Measurements from ENCODE around the gene POMP.

DNA sequence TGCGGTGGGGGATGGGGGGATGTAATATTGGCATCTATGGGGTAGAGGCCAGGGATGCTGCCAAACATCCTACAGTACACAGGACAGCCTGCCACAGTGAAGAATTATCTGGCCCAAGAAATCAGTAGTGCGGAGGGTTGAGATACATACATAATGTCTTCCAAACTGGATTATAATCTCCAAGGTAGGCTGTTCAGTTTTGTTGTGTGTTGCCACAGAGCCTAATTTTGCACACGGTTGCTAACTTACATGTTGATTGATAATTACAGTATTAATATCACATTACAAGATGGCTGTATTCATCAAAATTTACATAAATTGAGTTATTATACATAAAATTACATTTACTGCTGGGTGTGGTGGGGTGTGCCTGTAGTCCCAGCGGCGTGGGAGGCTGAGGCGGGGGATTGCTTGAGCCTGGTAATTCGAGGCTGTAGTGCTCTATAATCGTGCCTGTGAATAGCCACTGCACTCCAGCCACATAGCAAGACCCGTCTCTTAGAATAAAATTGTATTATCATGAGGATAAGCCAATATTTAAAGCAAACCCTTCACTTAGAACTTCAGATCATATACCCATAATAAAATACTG is 8.1 kb downstream of the POMP start:
- TF ChIP-seq, protein P1, sequence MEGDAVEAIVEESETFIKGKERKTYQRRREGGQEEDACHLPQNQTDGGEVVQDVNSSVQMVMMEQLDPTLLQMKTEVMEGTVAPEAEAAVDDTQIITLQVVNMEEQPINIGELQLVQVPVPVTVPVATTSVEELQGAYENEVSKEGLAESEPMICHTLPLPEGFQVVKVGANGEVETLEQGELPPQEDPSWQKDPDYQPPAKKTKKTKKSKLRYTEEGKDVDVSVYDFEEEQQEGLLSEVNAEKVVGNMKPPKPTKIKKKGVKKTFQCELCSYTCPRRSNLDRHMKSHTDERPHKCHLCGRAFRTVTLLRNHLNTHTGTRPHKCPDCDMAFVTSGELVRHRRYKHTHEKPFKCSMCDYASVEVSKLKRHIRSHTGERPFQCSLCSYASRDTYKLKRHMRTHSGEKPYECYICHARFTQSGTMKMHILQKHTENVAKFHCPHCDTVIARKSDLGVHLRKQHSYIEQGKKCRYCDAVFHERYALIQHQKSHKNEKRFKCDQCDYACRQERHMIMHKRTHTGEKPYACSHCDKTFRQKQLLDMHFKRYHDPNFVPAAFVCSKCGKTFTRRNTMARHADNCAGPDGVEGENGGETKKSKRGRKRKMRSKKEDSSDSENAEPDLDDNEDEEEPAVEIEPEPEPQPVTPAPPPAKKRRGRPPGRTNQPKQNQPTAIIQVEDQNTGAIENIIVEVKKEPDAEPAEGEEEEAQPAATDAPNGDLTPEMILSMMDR (conservative IDR thresholded peaks at IDR 0.05; ENCODE audit: low read length), result no peak
- TF ChIP-seq EZH2phosphoT487 (IDR thresholded peaks at IDR 0.05; ENCODE audit: borderline replicate concordance, low read depth, low read length), result no peak
